SW 1271 (cell line): ENCODE data around the gene DKK3.

Experiments
- DNase-seq, 2 experiments: peaks; one replicate each; lab custom pipeline; 2025; lab: John Stamatoyannopoulos, UW

DKK3 gene

GRCh38 chr11:11981840-11982239, 26.6 kb downstream of the DKK3 start:
- DNase-seq = no peak

- no peak for DNase-seq
Measured at GRCh38 chr11:11981364-11981763, 27.1 kb downstream of the DKK3 start.

GRCh38 chr11:11980841-11981308, 27.6 kb downstream of the DKK3 start:
- no peak for DNase-seq

- DNase-seq = no peak
Measured at GRCh38 chr11:11980200-11980599, 28.2 kb downstream of the DKK3 start.

GRCh38 chr11:11979488-11980117, 28.8 kb downstream of the DKK3 start:
- peak in 1 of 2 experiments; percentile 20 for DNase-seq

- peak in 1 of 2 experiments; percentile 44 for DNase-seq
Measured at GRCh38 chr11:11978792-11979487, 29.5 kb downstream of the DKK3 start.

- DNase-seq = no peak
Measured at GRCh38 chr11:11978098-11978637, 30.3 kb downstream of the DKK3 start.

GRCh38 chr11:11977206-11977938, 31.1 kb downstream of the DKK3 start:
- DNase-seq = peak; percentile 79 to 95

GRCh38 chr11:11976481-11977127, 31.8 kb downstream of the DKK3 start:
- no peak for DNase-seq

- peak in 1 of 2 experiments; percentile 53 for DNase-seq
Measured at GRCh38 chr11:11975201-11976092, 33.0 kb downstream of the DKK3 start.

- no peak for DNase-seq
Measured at GRCh38 chr11:11973866-11974265, 34.6 kb downstream of the DKK3 start.

- DNase-seq = no peak
Measured at GRCh38 chr11:11973361-11973800, 35.0 kb downstream of the DKK3 start.

GRCh38 chr11:11972730-11973341, 35.6 kb downstream of the DKK3 start:
- DNase-seq = no peak

GRCh38 chr11:11971906-11972547, 36.4 kb downstream of the DKK3 start:
- DNase-seq = no peak

- no peak for DNase-seq
Measured at GRCh38 chr11:11970556-11970955, 37.9 kb downstream of the DKK3 start.

GRCh38 chr11:11969380-11970215, 38.8 kb downstream of the DKK3 start:
- no peak for DNase-seq

GRCh38 chr11:11968511-11969280, 39.7 kb downstream of the DKK3 start:
- no peak for DNase-seq
